Measurements from ENCODE around the gene KERA.

The KERA gene

GRCh38 chr12:91009319-91009950, 48.4 kb downstream of the KERA start:
- no peak for DNase-seq (ENCODE audit: low spot score)

GRCh38 chr12:91007531-91008290, 50.1 kb downstream of the KERA start:
- no peak for DNase-seq (ENCODE audit: low spot score)

GRCh38 chr12:91004872-91005271, 53.0 kb downstream of the KERA start, which contains the start of gene EPYC:
EPYC (minus strand) TSS chr12:91004972; CDS start chr12:91002565, 2,407 bp downstream.
- DNase-seq (ENCODE audit: low spot score): no peak

- DNase-seq (ENCODE audit: low spot score): no peak
Measured at GRCh38 chr12:91003737-91004136, 54.1 kb downstream of the KERA start.

- DNase-seq (ENCODE audit: low spot score): no peak
Measured at GRCh38 chr12:91001306-91001705, 56.5 kb downstream of the KERA start.

Measured in hematopoietic multipotent progenitor cell treated with erythropoietin and hydrocortisone succinate and interleukin-3 and kit ligand, for 15 days (in vitro differentiated cells).